DND-41 (cell line): ENCODE data around the gene SMAD7.

ENCODE experiments used
- ATAC-seq: fragments of 200-7000 bp; cut with Tn5 transposase; 3 replicates; pipeline ENCODE4 v1.9.1; 2021; ENCODE audit warnings: low read depth; ENCODE audit not compliant: insufficient read depth
- DNase-seq: peaks from one replicate; pipeline ENCODE4 v3.0.0-alpha.2; 2020
- H2AFZ ChIP-seq: 2 replicates; pipeline ENCODE4 v1.6.0; 2012; ENCODE audit warnings: low read depth, low read length
- H3K27ac ChIP-seq: 2 replicates; pipeline ENCODE4 v1.5.1; 2012; ENCODE audit warnings: low read length, inconsistent platforms
- H3K27me3 ChIP-seq: fragments of 200-600 bp; sonication (generic); 2 replicates; pipeline ENCODE4 v1.6.0; 2012; ENCODE audit warnings: low read length, mild to moderate bottlenecking, inconsistent platforms; ENCODE audit not compliant: insufficient read depth, poor library complexity
- H3K36me3 ChIP-seq: 2 replicates; pipeline ENCODE4 v1.5.1; 2012; ENCODE audit warnings: low read length, inconsistent platforms; ENCODE audit not compliant: insufficient read depth
- H3K4me1 ChIP-seq: 2 replicates; pipeline ENCODE4 v1.5.1; 2012; ENCODE audit warnings: mild to moderate bottlenecking, low read length; ENCODE audit not compliant: insufficient read depth
- H3K4me2 ChIP-seq: 2 replicates; pipeline ENCODE4 v1.6.0; 2012; ENCODE audit warnings: mild to moderate bottlenecking, moderate library complexity, low read length, inconsistent platforms; ENCODE audit not compliant: insufficient read depth
- H3K4me3 ChIP-seq, 2 experiments: fragments of 200-600 bp in 1 of 2; shearing (Covaris generic) in 1 of 2; 2 replicates each; pipeline ENCODE4 v1.5.1; 2012 to 2016; ENCODE audit warnings: inconsistent platforms in 2 of 2, low read length in 2 of 2, mild to moderate bottlenecking in 2 of 2, low read depth in 1 of 2, moderate library complexity in 1 of 2
- H3K79me2 ChIP-seq: 2 replicates; pipeline ENCODE4 v1.6.0; 2012; ENCODE audit warnings: low read length, inconsistent platforms; ENCODE audit not compliant: insufficient read depth
- H3K9ac ChIP-seq: 2 replicates; pipeline ENCODE4 v1.6.0; 2012; ENCODE audit warnings: low read depth, mild to moderate bottlenecking, inconsistent platforms, low read length, moderate library complexity
- H3K9me3 ChIP-seq: 2 replicates; pipeline ENCODE4 v1.5.1; 2012; ENCODE audit warnings: low read length, moderate library complexity, mild to moderate bottlenecking, inconsistent platforms; ENCODE audit not compliant: insufficient read depth, severe bottlenecking
- H4K20me1 ChIP-seq: 2 replicates; pipeline ENCODE4 v1.6.0; 2012; ENCODE audit warnings: low read length; ENCODE audit not compliant: insufficient read depth
- CTCF ChIP-seq: IDR thresholded peaks from 2 replicates; pipeline ENCODE4 v1.5.1; 2012; ENCODE audit warnings: borderline replicate concordance, low read length, moderate library complexity, mild to moderate bottlenecking; ENCODE audit not compliant: poor library complexity, severe bottlenecking; ENCODE audit errors: extremely low read depth
- EZH2 ChIP-seq: IDR thresholded peaks from 3 replicates; pipeline ENCODE4 v1.6.1; 2012; ENCODE audit warnings: borderline replicate concordance, low read depth, mild to moderate bottlenecking, moderate library complexity, low read length, inconsistent platforms; ENCODE audit not compliant: severe bottlenecking

Gene SMAD7

GRCh38 chr18:48921305-48922225 lies 29.2 kb downstream of the SMAD7 start:
- ATAC-seq (no peak), DNase-seq (no peak)
- Histone ChIP-seq H3K9me3 (no peaks in the 10 kb centered on the region), H3K27me3 (no peaks in the 10 kb centered on the region), H3K79me2 (peaks cover 3% of the 10 kb centered on the region; the same call in 1 of the 2 replicates), H3K9ac (no peak overlapping the region), H2AFZ (no peak overlapping the region), H3K36me3 (no peaks in the 10 kb centered on the region), H4K20me1 (0 out of 2 replicates have a peak, but pooled peaks cover 8% of the 10 kb centered on the region), H3K4me1 (peaks cover 12% of the 10 kb centered on the region), H3K27ac (no peak overlapping the region), H3K4me3 (no peak overlapping the region), H3K4me2 (no peak overlapping the region)
- no peak for TF ChIP-seq CTCF
- TF ChIP-seq EZH2, result no peak

GRCh38 chr18:48920408-48921038 lies 30.2 kb downstream of the SMAD7 start:
- no peak overlapping the region for H3K27ac ChIP-seq
- no peaks in the 10 kb centered on the region for H3K27me3 ChIP-seq
- ATAC-seq, result no peak
- H3K4me1 ChIP-seq, result peaks cover 12% of the 10 kb centered on the region
- 0 out of 2 replicates have a peak, but pooled peaks cover 6% of the 10 kb centered on the region for H4K20me1 ChIP-seq
- TF ChIP-seq CTCF (no peak), EZH2 (no peak)
- no peak overlapping the region for H3K4me3 ChIP-seq
- no peak overlapping the region for H3K4me2 ChIP-seq
- no peaks in the 10 kb centered on the region for H3K36me3 ChIP-seq
- no peak for DNase-seq
- H3K9me3 ChIP-seq, result no peaks in the 10 kb centered on the region
- H2AFZ ChIP-seq, result no peak overlapping the region
- H3K9ac ChIP-seq, result no peak overlapping the region
- H3K79me2 ChIP-seq, result no peaks in the 10 kb centered on the region

- no peak overlapping the region for H3K4me2 ChIP-seq
- no peaks in the 10 kb centered on the region for H3K79me2 ChIP-seq
- H3K9ac ChIP-seq, result no peak overlapping the region
- no peak overlapping the region for H2AFZ ChIP-seq
- no peaks in the 10 kb centered on the region for H3K36me3 ChIP-seq
- H3K27me3 ChIP-seq, result no peaks in the 10 kb centered on the region
- no peak for ATAC-seq
- peaks cover 2% of the 10 kb centered on the region; the same call in 1 of the 2 replicates for H3K4me1 ChIP-seq
- no peak overlapping the region for H3K4me3 ChIP-seq
- DNase-seq, result no peak
- H4K20me1 ChIP-seq, result 0 out of 2 replicates have a peak, but pooled peaks cover 2% of the 10 kb centered on the region
- TF ChIP-seq EZH2 (no peak), CTCF (no peak)
- no peaks in the 10 kb centered on the region for H3K9me3 ChIP-seq
- no peak overlapping the region for H3K27ac ChIP-seq
Observed at GRCh38 chr18:48919547-48919946, 31.2 kb downstream of the SMAD7 start.
